A549 (cell line): ENCODE data around the gene PRDX5. TPM values are rescaled to one million over a fixed set of nuclear protein-coding genes. Genes with fewer than 3 reads are reported as not detected.

Source experiments
- ATAC-seq, 2 experiments: fragments of 200-7000 bp in 1 of 2; fragments of >200 bp in 1 of 2; cut with Nextera tagmentation in 1 of 2; cut with Tn5 transposase in 1 of 2; 3 replicates each; pipeline versions ENCODE4 v1.8.0 to v1.9.1; 2018 to 2020; ENCODE audit warnings: mild to moderate bottlenecking in 1 of 2, moderate library complexity in 1 of 2
- CTCF ChIA-PET: fragments of 300-600 bp; sonication (Branson Sonifier 250); formaldehyde crosslinking; extraction: SDS; loops from one replicate; lab custom pipeline; 2021; ENCODE audit warnings: antibody characterized with exemption, inconsistent platforms; lab: Yijun Ruan, JAX
- POLR2A ChIA-PET: fragments of 350-600 bp; formaldehyde crosslinking; extraction: SDS; loops from one replicate; lab custom pipeline; 2021; ENCODE audit warnings: antibody characterized with exemption, inconsistent platforms; lab: Yijun Ruan, JAX
- DNase-seq, 2 experiments: peaks; one replicate each; pipeline versions ENCODE4 v3.0.0 to v3.0.0-alpha.2; 2011 to 2016; ENCODE audit warnings: low read depth in 1 of 2, low spot score in 1 of 2
- FAIRE-seq: peaks from 2 replicates; lab custom pipeline; 2011; peaks lifted over from hg19 to GRCh38; lab: Jason Lieb, UNC
- H3K27ac ChIP-seq, 2 experiments: fragments of >200 bp; sonication (Bioruptor Twin); formaldehyde crosslinking; 3 replicates each; pipeline ENCODE4 v1.5.1; 2016 to 2017
- H3K4me1 ChIP-seq: fragments of >200 bp; sonication (Bioruptor Twin); formaldehyde crosslinking; 3 replicates; pipeline ENCODE4 v1.6.1; 2016
- H3K4me2 ChIP-seq: fragments of >200 bp; sonication (Bioruptor Twin); formaldehyde crosslinking; 3 replicates; pipeline ENCODE4 v1.6.1; 2016
- H3K4me3 ChIP-seq: fragments of >200 bp; sonication (Bioruptor Twin); formaldehyde crosslinking; 3 replicates; pipeline ENCODE4 v1.5.1; 2016
- H3K9me3 ChIP-seq: fragments of >200 bp; sonication (Bioruptor Twin); formaldehyde crosslinking; 3 replicates; pipeline ENCODE4 v1.6.1; 2016
- CBX2 ChIP-seq: fragments of 200-600 bp; sonication (generic); IDR thresholded peaks from 2 replicates; pipeline ENCODE4 v1.6.1; 2016; ENCODE audit warnings: low read depth, mild to moderate bottlenecking, borderline replicate concordance
- CEBPB ChIP-seq, 2 experiments: fragments of >200 bp in 1 of 2; sonication (Bioruptor Twin) in 1 of 2; formaldehyde crosslinking in 1 of 2; IDR thresholded peaks; 2 replicates each; pipeline ENCODE4 v1.6.1; 2012 to 2016
- EHMT2 ChIP-seq: fragments of 200-600 bp; sonication (generic); IDR thresholded peaks from 2 replicates; pipeline ENCODE4 v1.6.1; 2016; ENCODE audit warnings: antibody characterized with exemption, low read depth, mild to moderate bottlenecking, moderate library complexity
- ESRRA ChIP-seq: fragments of 150-350 bp; IDR thresholded peaks from 2 replicates; pipeline ENCODE4 v1.6.1; 2014; ENCODE audit warnings: mild to moderate bottlenecking, low read length, borderline replicate concordance
- FOSL2 ChIP-seq, 2 experiments: fragments of 450-650 bp in 1 of 2; fragments of >200 bp in 1 of 2; sonication (Bioruptor Twin) in 1 of 2; formaldehyde crosslinking; IDR thresholded peaks; 2 replicates each; pipeline versions ENCODE4 v1.5.0 to v1.6.1; 2016 to 2020; ENCODE audit warnings: mild to moderate bottlenecking in 1 of 2, moderate library complexity in 1 of 2
- GATA3 ChIP-seq: IDR thresholded peaks from 2 replicates; pipeline ENCODE4 v1.6.1; 2012; ENCODE audit warnings: borderline replicate concordance
- HDAC2 ChIP-seq: fragments of 200-600 bp; sonication (generic); IDR thresholded peaks from 2 replicates; pipeline ENCODE4 v1.6.1; 2016
- HOXA7 ChIP-seq: fragments of 250-450 bp; sonication (Bioruptor Pico); IDR thresholded peaks from 2 replicates; pipeline ENCODE4 v1.5.0; 2020; ENCODE audit warnings: mild to moderate bottlenecking, moderate library complexity
- HOXB5 ChIP-seq: fragments of 250-450 bp; sonication (Bioruptor Pico); IDR thresholded peaks from 2 replicates; pipeline ENCODE4 v1.5.0; 2020; ENCODE audit warnings: mild to moderate bottlenecking, moderate library complexity
- MAFK ChIP-seq: fragments of 450-650 bp; IDR thresholded peaks from 2 replicates; pipeline ENCODE4 v1.6.1; 2014; ENCODE audit not compliant: partially characterized antibody
- MAX ChIP-seq: IDR thresholded peaks from 2 replicates; pipeline ENCODE4 v1.6.1; 2012
- NPAS2 ChIP-seq: fragments of 250-450 bp; sonication (Bioruptor Pico); IDR thresholded peaks from 2 replicates; pipeline ENCODE4 v1.8.0; 2022; ENCODE audit warnings: mild to moderate bottlenecking, moderate library complexity, borderline replicate concordance
- RARB ChIP-seq: fragments of 250-450 bp; sonication (Bioruptor Pico); IDR thresholded peaks from 2 replicates; pipeline ENCODE4 v1.8.0; 2021; ENCODE audit warnings: mild to moderate bottlenecking, moderate library complexity
- RCOR1 ChIP-seq: fragments of 150-350 bp; IDR thresholded peaks from 2 replicates; pipeline ENCODE4 v1.6.1; 2014; ENCODE audit warnings: antibody characterized with exemption, low read length, low read depth
- RFX5 ChIP-seq: fragments of 450-650 bp; IDR thresholded peaks from 2 replicates; pipeline ENCODE4 v1.7.1; 2014; ENCODE audit warnings: antibody characterized with exemption, mild to moderate bottlenecking, moderate library complexity
- RNF2 ChIP-seq: fragments of 200-600 bp; sonication (generic); IDR thresholded peaks from 2 replicates; pipeline ENCODE4 v1.6.1; 2016; ENCODE audit warnings: low read depth, mild to moderate bottlenecking, antibody characterized with exemption, moderate library complexity, borderline replicate concordance
- SREBF2 ChIP-seq: fragments of 450-650 bp; IDR thresholded peaks from 2 replicates; pipeline ENCODE4 v1.6.1; 2014; ENCODE audit warnings: mild to moderate bottlenecking, moderate library complexity
- TP53 ChIP-seq: fragments of 250-450 bp; sonication (Bioruptor Pico); IDR thresholded peaks from 2 replicates; pipeline ENCODE4 v1.5.0; 2021; ENCODE audit warnings: mild to moderate bottlenecking, moderate library complexity
- WGBS: methylation state at CpG from one replicate; pipeline ENCODE4 v1.1.6; 2017; ENCODE audit errors: missing lambda C conversion rate; 5-methylcytosine and 5-hydroxymethylcytosine counted together
- polyA plus RNA-seq, 4 experiments: library from polyadenylated mRNA; depleted of rRNA in 3 of 4; stranded (reverse); fragments of >200 nt; fragmentation: RNase III in 1 of 4; extraction: RNeasy Plus Mini Kit Qiagen cat#74134 plus additional on column Dnase treatment in 1 of 4; gene quantifications; 2 replicates in 3 of 4; 3 replicates in 1 of 4; pipeline ENCODE4 v1.2.3, GENCODE V29; 2011 to 2017

The PRDX5 gene
- polyA plus RNA-seq, 2 of the 4 experiments (the other 2 are of a cell fraction) = 377 to 491 TPM

GRCh38 chr11:64297699-64298358 is 20.1 kb upstream of the PRDX5 start:
- peaks cover 5% of the 10 kb centered on the region; the same call in 2 of the 3 replicates for H3K4me1 ChIP-seq
- FAIRE-seq (no peak), DNase-seq (no peak), ATAC-seq (no peak)
- H3K9me3 ChIP-seq = no peaks in the 10 kb centered on the region
- TF ChIP-seq HOXA7 (CRISPR knock-in tag) = no peak
- no peak for TF ChIP-seq ESRRA
- TF ChIP-seq RNF2 = no peak
- TF ChIP-seq RFX5 = no peak
- TF ChIP-seq RCOR1 = no peak
- no peak for TF ChIP-seq SREBF2
- no peak for TF ChIP-seq RARB (CRISPR knock-in tag)
- TF ChIP-seq CEBPB (IDR thresholded peaks at IDR 0.05) = no peak
- TF ChIP-seq FOSL2 (IDR thresholded peaks at IDR 0.05) = no peak
- TF ChIP-seq FOSL2 (CRISPR knock-in tag; IDR thresholded peaks at IDR 0.05) = no peak
- no peak for TF ChIP-seq GATA3
- WGBS = 86% methylated on average over 18 of the region's 18 CpGs
- POLR2A ChIA-PET = no interaction called here
- no peak overlapping the region for H3K27ac ChIP-seq
- no peak overlapping the region for H3K4me2 ChIP-seq
- no peak overlapping the region for H3K4me3 ChIP-seq
- CTCF ChIA-PET = interaction anchor here (0.6 to 2.5 kb wide), 5 partner anchors 10 to 47 kb away, joined by 3 to 7 read pairs (median 5); partner anchors contain the start of gene PLCB3

- ATAC-seq (no peak), DNase-seq (no peak), FAIRE-seq (no peak)
- Histone ChIP-seq H3K9me3 (no peaks in the 10 kb centered on the region), H3K27ac (no peak overlapping the region), H3K4me2 (no peak overlapping the region), H3K4me3 (no peak overlapping the region), H3K4me1 (peaks cover 15% of the 10 kb centered on the region)
- CTCF ChIA-PET = interaction anchor here (1.0 kb wide), 1 partner anchor 27 kb away, joined by 3 read pairs; no protein-coding TSS in a partner anchor
- no peak for TF ChIP-seq EHMT2
- no peak for TF ChIP-seq TP53 (CRISPR knock-in tag)
- no peak for TF ChIP-seq CBX2
- no peak for TF ChIP-seq MAFK
- 80% methylated on average over 45 of the region's 60 CpGs for WGBS
- POLR2A ChIA-PET = no interaction called here
These were observed 18.7 kb upstream of the PRDX5 start for GRCh38 chr11:64298966-64299846.

GRCh38 chr11:64299847-64300648 is 17.9 kb upstream of the PRDX5 start, which contains the start of gene CATSPERZ:
Gene CATSPERZ (plus strand): TSS chr11:64300358. CDS start chr11:64300411, 53 bp downstream.
- H3K9me3 ChIP-seq = no peaks in the 10 kb centered on the region
- TF ChIP-seq NPAS2 (CRISPR knock-in tag) = no peak
- no peak for TF ChIP-seq MAX
- TF ChIP-seq HOXB5 (CRISPR knock-in tag) = no peak
- TF ChIP-seq HDAC2 = no peak
- TF ChIP-seq, all 56 proteins: peak for 0
- Histone ChIP-seq H3K27ac (peak within 1 kb of the TSS; percentile 55 to 86), H3K4me3 (peak within 1 kb of the TSS; percentile 49), H3K4me1 (peaks cover 15% of the 10 kb centered on the region), H3K4me2 (peak within 1 kb of the TSS; percentile 82)
- no peak for FAIRE-seq
- POLR2A ChIA-PET = interaction anchor here (0.7 to 2.1 kb wide), 8 partner anchors 15 to 55 kb away, joined by 3 to 11 read pairs (median 6); partner anchors contain the start of genes GPR137, PRDX5 and TRMT112
- no peak for DNase-seq
- ATAC-seq = no peak
- CTCF ChIA-PET = interaction anchor here (0.5 to 20.7 kb wide), 26 partner anchors 11 to 489 kb away, joined by 3 to 996 read pairs (median 6); partner anchors contain the start of genes BAD, CCDC88B, FERMT3 and FKBP2
- WGBS = 81% methylated on average over 36 of the region's 54 CpGs
